ENCODE measurements around the gene TAPT1. TPM values are rescaled to one million over a fixed set of nuclear protein-coding genes. Genes with fewer than 3 reads are reported as not detected.

Gene TAPT1
- total and polyA plus RNA-seq, 2 donors: 26.4 to 29.0 TPM

GRCh38 chr4:16237715-16238114 is 11.4 kb upstream of the TAPT1 start:
- DNase-seq (ENCODE audit: low read depth in 6 of 9, low spot score in 9 of 9): no peak
- Histone ChIP-seq H3K4me1 (ENCODE audit: control insufficient read depth in 2 of 2, insufficient read depth in 2 of 2, low read length in 2 of 2) (no peaks in the 10 kb centered on the region), H3K9me3 (ENCODE audit: control insufficient read depth in 2 of 2, insufficient read depth in 1 of 2, low read length in 1 of 2) (no peaks in the 10 kb centered on the region), H3K27me3 (ENCODE audit: control insufficient read depth in 2 of 2, insufficient read depth in 1 of 2, low read length in 1 of 2) (no peaks in the 10 kb centered on the region), H3K27ac (ENCODE audit: low read depth in 1 of 2, low read length in 1 of 2) (no peak overlapping the region), H3K36me3 (ENCODE audit: control insufficient read depth in 2 of 2, insufficient read depth in 2 of 2, low read length in 1 of 2) (no peaks in the 10 kb centered on the region), H3K4me3 (ENCODE audit: low read length in 2 of 2) (no peak overlapping the region)
- WGBS: 87% methylated on average over 7 of the region's 7 CpGs

- DNase-seq (ENCODE audit: low read depth in 6 of 9, low spot score in 9 of 9): no peak
- Histone ChIP-seq H3K4me1 (ENCODE audit: control insufficient read depth in 2 of 2, insufficient read depth in 2 of 2, low read length in 2 of 2) (no peaks in the 10 kb centered on the region), H3K4me3 (ENCODE audit: low read length in 2 of 2) (no peak overlapping the region), H3K27me3 (ENCODE audit: control insufficient read depth in 2 of 2, insufficient read depth in 1 of 2, low read length in 1 of 2) (no peaks in the 10 kb centered on the region), H3K36me3 (ENCODE audit: control insufficient read depth in 2 of 2, insufficient read depth in 2 of 2, low read length in 1 of 2) (no peaks in the 10 kb centered on the region), H3K9me3 (ENCODE audit: control insufficient read depth in 2 of 2, insufficient read depth in 1 of 2, low read length in 1 of 2) (no peaks in the 10 kb centered on the region), H3K27ac (ENCODE audit: low read depth in 1 of 2, low read length in 1 of 2) (no peak overlapping the region)
- WGBS: 98% methylated on average over 5 of the region's 5 CpGs
Observed at GRCh38 chr4:16236402-16237023, 10.2 kb upstream of the TAPT1 start.

GRCh38 chr4:16235209-16235608 is 8.9 kb upstream of the TAPT1 start:
- H3K27me3 ChIP-seq (ENCODE audit: control insufficient read depth in 2 of 2, insufficient read depth in 1 of 2, low read length in 1 of 2): no peaks in the 10 kb centered on the region
- H3K4me3 ChIP-seq (ENCODE audit: low read length in 2 of 2): no peak overlapping the region
- no peaks in the 10 kb centered on the region for H3K9me3 ChIP-seq (ENCODE audit: control insufficient read depth in 2 of 2, insufficient read depth in 1 of 2, low read length in 1 of 2)
- no peak for DNase-seq (ENCODE audit: low read depth in 6 of 9, low spot score in 9 of 9)
- 97% methylated on average over 4 of the region's 4 CpGs for WGBS
- no peak overlapping the region for H3K27ac ChIP-seq (ENCODE audit: low read depth in 1 of 2, low read length in 1 of 2)
- H3K36me3 ChIP-seq (ENCODE audit: control insufficient read depth in 2 of 2, insufficient read depth in 2 of 2, low read length in 1 of 2): no peaks in the 10 kb centered on the region
- H3K4me1 ChIP-seq (ENCODE audit: control insufficient read depth in 2 of 2, insufficient read depth in 2 of 2, low read length in 2 of 2): no peaks in the 10 kb centered on the region

- WGBS: 98% methylated on average over 4 of the region's 4 CpGs
- H3K27ac ChIP-seq (ENCODE audit: low read depth in 1 of 2, low read length in 1 of 2): no peak overlapping the region
- no peak for DNase-seq (ENCODE audit: low read depth in 6 of 9, low spot score in 9 of 9)
- no peaks in the 10 kb centered on the region for H3K9me3 ChIP-seq (ENCODE audit: control insufficient read depth in 2 of 2, insufficient read depth in 1 of 2, low read length in 1 of 2)
- no peaks in the 10 kb centered on the region for H3K27me3 ChIP-seq (ENCODE audit: control insufficient read depth in 2 of 2, insufficient read depth in 1 of 2, low read length in 1 of 2)
- H3K4me1 ChIP-seq (ENCODE audit: control insufficient read depth in 2 of 2, insufficient read depth in 2 of 2, low read length in 2 of 2): no peaks in the 10 kb centered on the region
- no peak overlapping the region for H3K4me3 ChIP-seq (ENCODE audit: low read length in 2 of 2)
- H3K36me3 ChIP-seq (ENCODE audit: control insufficient read depth in 2 of 2, insufficient read depth in 2 of 2, low read length in 1 of 2): no peaks in the 10 kb centered on the region
Observed at GRCh38 chr4:16233569-16234177, 7.4 kb upstream of the TAPT1 start.

GRCh38 chr4:16231570-16232245 is 5.4 kb upstream of the TAPT1 start:
- no peak for DNase-seq (ENCODE audit: low read depth in 6 of 9, low spot score in 9 of 9)
- peaks cover 0 to 7% of the 10 kb centered on the region in 2 donors for H3K4me1 ChIP-seq (ENCODE audit: control insufficient read depth in 2 of 2, insufficient read depth in 2 of 2, low read length in 2 of 2)
- no peaks in the 10 kb centered on the region for H3K9me3 ChIP-seq (ENCODE audit: control insufficient read depth in 2 of 2, insufficient read depth in 1 of 2, low read length in 1 of 2)
- no peak overlapping the region for H3K4me3 ChIP-seq (ENCODE audit: low read length in 2 of 2)
- no peaks in the 10 kb centered on the region for H3K36me3 ChIP-seq (ENCODE audit: control insufficient read depth in 2 of 2, insufficient read depth in 2 of 2, low read length in 1 of 2)
- no peak overlapping the region for H3K27ac ChIP-seq (ENCODE audit: low read depth in 1 of 2, low read length in 1 of 2)
- peaks cover 0 to 9% of the 10 kb centered on the region in 2 donors for H3K27me3 ChIP-seq (ENCODE audit: control insufficient read depth in 2 of 2, insufficient read depth in 1 of 2, low read length in 1 of 2)
- WGBS: 17% methylated on average over 4 of the region's 4 CpGs

- 96% methylated on average over 2 of the region's 2 CpGs for WGBS
- Histone ChIP-seq H3K27me3 (ENCODE audit: control insufficient read depth in 2 of 2, insufficient read depth in 1 of 2, low read length in 1 of 2) (peaks cover 0 to 9% of the 10 kb centered on the region in 2 donors), H3K9me3 (ENCODE audit: control insufficient read depth in 2 of 2, insufficient read depth in 1 of 2, low read length in 1 of 2) (no peaks in the 10 kb centered on the region), H3K36me3 (ENCODE audit: control insufficient read depth in 2 of 2, insufficient read depth in 2 of 2, low read length in 1 of 2) (no peaks in the 10 kb centered on the region), H3K27ac (ENCODE audit: low read depth in 1 of 2, low read length in 1 of 2) (no peak overlapping the region), H3K4me3 (ENCODE audit: low read length in 2 of 2) (no peak overlapping the region), H3K4me1 (ENCODE audit: control insufficient read depth in 2 of 2, insufficient read depth in 2 of 2, low read length in 2 of 2) (peaks cover 0 to 7% of the 10 kb centered on the region in 2 donors)
- no peak for DNase-seq (ENCODE audit: low read depth in 6 of 9, low spot score in 9 of 9)
Observed at GRCh38 chr4:16230308-16230707, 4.0 kb upstream of the TAPT1 start.

- WGBS: 98% methylated on average over 2 of the region's 2 CpGs
- Histone ChIP-seq H3K9me3 (ENCODE audit: control insufficient read depth in 2 of 2, insufficient read depth in 1 of 2, low read length in 1 of 2) (no peaks in the 10 kb centered on the region), H3K27me3 (ENCODE audit: control insufficient read depth in 2 of 2, insufficient read depth in 1 of 2, low read length in 1 of 2) (peaks cover 0 to 9% of the 10 kb centered on the region in 2 donors), H3K36me3 (ENCODE audit: control insufficient read depth in 2 of 2, insufficient read depth in 2 of 2, low read length in 1 of 2) (no peaks in the 10 kb centered on the region), H3K4me1 (ENCODE audit: control insufficient read depth in 2 of 2, insufficient read depth in 2 of 2, low read length in 2 of 2) (peaks cover 0 to 8% of the 10 kb centered on the region in 2 donors), H3K4me3 (ENCODE audit: low read length in 2 of 2) (no peak overlapping the region), H3K27ac (ENCODE audit: low read depth in 1 of 2, low read length in 1 of 2) (no peak overlapping the region)
- no peak for DNase-seq (ENCODE audit: low read depth in 6 of 9, low spot score in 9 of 9)
Observed at GRCh38 chr4:16229604-16230003, 3.3 kb upstream of the TAPT1 start.

- Histone ChIP-seq H3K27me3 (ENCODE audit: control insufficient read depth in 2 of 2, insufficient read depth in 1 of 2, low read length in 1 of 2) (peaks cover 0 to 9% of the 10 kb centered on the region in 2 donors), H3K4me1 (ENCODE audit: control insufficient read depth in 2 of 2, insufficient read depth in 2 of 2, low read length in 2 of 2) (peaks cover 14 to 20% of the 10 kb centered on the region in 2 donors), H3K9me3 (ENCODE audit: control insufficient read depth in 2 of 2, insufficient read depth in 1 of 2, low read length in 1 of 2) (no peaks in the 10 kb centered on the region), H3K4me3 (ENCODE audit: low read length in 2 of 2) (peak overlapping the region; percentile 72 to 93), H3K36me3 (ENCODE audit: control insufficient read depth in 2 of 2, insufficient read depth in 2 of 2, low read length in 1 of 2) (peaks cover 0 to 2% of the 10 kb centered on the region in 2 donors), H3K27ac (ENCODE audit: low read depth in 1 of 2, low read length in 1 of 2) (peak overlapping the region; percentile 65 to 93)
- peak in 4 of 9 donors; percentile 28 to 68 (median 33) for DNase-seq (ENCODE audit: low read depth in 6 of 9, low spot score in 9 of 9)
- 2% methylated on average over 20 of the region's 20 CpGs for WGBS
Observed at GRCh38 chr4:16227462-16227868, 1.2 kb upstream of the TAPT1 start.

- under 1% methylated on average over 57 of the region's 57 CpGs for WGBS
- Histone ChIP-seq H3K9me3 (ENCODE audit: control insufficient read depth in 2 of 2, insufficient read depth in 1 of 2, low read length in 1 of 2) (no peaks in the 10 kb centered on the region), H3K27ac (ENCODE audit: low read depth in 1 of 2, low read length in 1 of 2) (peak overlapping the region; percentile 65 to 93), H3K36me3 (ENCODE audit: control insufficient read depth in 2 of 2, insufficient read depth in 2 of 2, low read length in 1 of 2) (peaks cover 0 to 2% of the 10 kb centered on the region in 2 donors), H3K27me3 (ENCODE audit: control insufficient read depth in 2 of 2, insufficient read depth in 1 of 2, low read length in 1 of 2) (peaks cover 0 to 9% of the 10 kb centered on the region in 2 donors), H3K4me1 (ENCODE audit: control insufficient read depth in 2 of 2, insufficient read depth in 2 of 2, low read length in 2 of 2) (peaks cover 15 to 20% of the 10 kb centered on the region in 2 donors), H3K4me3 (ENCODE audit: low read length in 2 of 2) (peak overlapping the region; percentile 72 to 93)
- DNase-seq (ENCODE audit: low read depth in 6 of 9, low spot score in 9 of 9): peak in 6 of 9 donors; percentile 26 to 68 (median 35)
Observed at GRCh38 chr4:16226816-16227461, 668 bp upstream of the TAPT1 start.
